Astrocyte of the spinal cord (primary cell): ENCODE data around the gene DCTN2.
"Not testable (repeated sequence)": the region's sequence is repeated elsewhere in the genome, so short reads cannot be mapped to it uniquely, and the experiment has no call there.

ENCODE experiments used
- DNase-seq: peaks from one replicate; pipeline ENCODE4 v3.0.0; 2011; ENCODE audit warnings: low read depth, low spot score
- H3K4me3 ChIP-seq: 2 replicates; pipeline ENCODE4 v1.5.1; 2011; ENCODE audit warnings: low read depth, mild to moderate bottlenecking, low read length, moderate library complexity
- in situ Hi-C: cut with HindIII; loops from 2 replicates; pipeline ENCODE4 v1.10.0; 2017; ENCODE audit warnings: low sequenced_read_pairs
- TF ChIP-seq, protein P1 (sequence below): IDR thresholded peaks from 2 replicates; pipeline ENCODE4 v1.5.1; 2012; ENCODE audit warnings: low read depth, mild to moderate bottlenecking, low read length, inconsistent platforms

Gene DCTN2

DNA sequence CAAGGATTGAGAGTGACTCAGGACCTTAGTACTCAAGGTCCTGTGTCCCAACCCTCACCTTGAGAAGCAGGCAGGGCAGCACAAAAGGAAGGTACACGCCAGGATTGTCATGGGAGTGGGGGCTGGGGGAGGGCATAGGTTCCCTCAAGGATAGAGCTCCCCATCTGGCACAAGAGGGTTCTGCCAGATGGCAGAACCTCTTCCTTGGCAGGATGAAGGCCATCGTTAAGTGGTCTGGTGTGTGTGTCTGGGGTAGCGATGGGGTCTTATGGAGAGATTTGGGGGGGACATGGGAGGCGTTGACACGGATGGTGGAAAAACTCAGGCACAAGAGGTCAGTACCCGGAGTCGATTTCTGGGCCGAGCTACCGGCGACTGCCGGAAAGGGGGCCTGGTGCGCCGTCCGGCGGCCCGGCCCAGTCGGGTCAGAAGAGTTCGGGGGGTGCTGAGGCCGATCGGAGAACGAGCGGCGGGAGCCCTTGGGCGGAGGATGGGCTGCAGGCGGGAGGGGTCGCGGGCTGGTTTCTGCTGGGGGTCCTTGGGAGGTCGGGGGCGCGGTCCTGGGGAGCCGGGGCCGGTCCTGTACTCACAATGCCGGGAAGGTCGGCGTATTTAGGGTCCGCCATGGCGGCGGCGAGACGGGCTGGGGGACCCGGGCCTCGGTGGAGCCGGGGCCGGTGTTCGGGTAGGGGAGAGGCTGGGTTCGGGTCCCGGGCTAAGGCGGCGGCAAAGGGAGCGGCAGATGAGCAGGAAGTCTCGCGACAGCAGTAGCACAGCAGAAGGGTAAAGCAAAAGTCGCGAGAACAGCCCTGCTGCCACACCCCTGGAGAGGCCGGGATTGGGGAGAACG is at the start of gene DCTN2:
Gene DCTN2 (minus strand): TSS at position 755 of the 850 bp plus-strand sequence. CDS start 129 bp downstream, at position 626.
- in situ Hi-C loops: no loop called here
- H3K4me3 ChIP-seq: peak within 1 kb of the TSS; percentile 84
- TF ChIP-seq, protein P1, sequence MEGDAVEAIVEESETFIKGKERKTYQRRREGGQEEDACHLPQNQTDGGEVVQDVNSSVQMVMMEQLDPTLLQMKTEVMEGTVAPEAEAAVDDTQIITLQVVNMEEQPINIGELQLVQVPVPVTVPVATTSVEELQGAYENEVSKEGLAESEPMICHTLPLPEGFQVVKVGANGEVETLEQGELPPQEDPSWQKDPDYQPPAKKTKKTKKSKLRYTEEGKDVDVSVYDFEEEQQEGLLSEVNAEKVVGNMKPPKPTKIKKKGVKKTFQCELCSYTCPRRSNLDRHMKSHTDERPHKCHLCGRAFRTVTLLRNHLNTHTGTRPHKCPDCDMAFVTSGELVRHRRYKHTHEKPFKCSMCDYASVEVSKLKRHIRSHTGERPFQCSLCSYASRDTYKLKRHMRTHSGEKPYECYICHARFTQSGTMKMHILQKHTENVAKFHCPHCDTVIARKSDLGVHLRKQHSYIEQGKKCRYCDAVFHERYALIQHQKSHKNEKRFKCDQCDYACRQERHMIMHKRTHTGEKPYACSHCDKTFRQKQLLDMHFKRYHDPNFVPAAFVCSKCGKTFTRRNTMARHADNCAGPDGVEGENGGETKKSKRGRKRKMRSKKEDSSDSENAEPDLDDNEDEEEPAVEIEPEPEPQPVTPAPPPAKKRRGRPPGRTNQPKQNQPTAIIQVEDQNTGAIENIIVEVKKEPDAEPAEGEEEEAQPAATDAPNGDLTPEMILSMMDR: peak; percentile 15
- DNase-seq: peak; percentile 95

DNA sequence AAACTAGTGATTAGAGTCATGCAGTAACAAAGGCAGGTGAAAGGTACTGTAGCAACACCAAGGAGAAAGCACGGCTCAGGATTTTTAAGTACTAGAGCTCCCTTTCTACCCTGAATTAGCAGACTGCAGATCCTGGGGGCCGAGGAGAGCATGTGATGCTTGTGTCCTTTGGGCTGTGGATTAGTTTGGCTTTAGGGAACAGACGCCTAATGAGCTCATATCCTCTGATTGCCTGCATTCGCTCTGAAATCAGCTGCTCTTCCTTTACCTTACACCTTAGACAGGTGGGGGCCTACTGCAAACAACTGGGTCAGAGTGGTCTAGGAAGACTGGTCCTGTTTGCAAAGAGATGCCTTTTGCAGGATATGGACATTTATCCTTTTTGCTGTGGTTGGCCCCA is 46.2 kb upstream of the DCTN2 start:
- H3K4me3 ChIP-seq: no peak overlapping the region
- DNase-seq: no peak
- in situ Hi-C loops: no loop called here
- TF ChIP-seq, protein P1: no peak

DNA sequence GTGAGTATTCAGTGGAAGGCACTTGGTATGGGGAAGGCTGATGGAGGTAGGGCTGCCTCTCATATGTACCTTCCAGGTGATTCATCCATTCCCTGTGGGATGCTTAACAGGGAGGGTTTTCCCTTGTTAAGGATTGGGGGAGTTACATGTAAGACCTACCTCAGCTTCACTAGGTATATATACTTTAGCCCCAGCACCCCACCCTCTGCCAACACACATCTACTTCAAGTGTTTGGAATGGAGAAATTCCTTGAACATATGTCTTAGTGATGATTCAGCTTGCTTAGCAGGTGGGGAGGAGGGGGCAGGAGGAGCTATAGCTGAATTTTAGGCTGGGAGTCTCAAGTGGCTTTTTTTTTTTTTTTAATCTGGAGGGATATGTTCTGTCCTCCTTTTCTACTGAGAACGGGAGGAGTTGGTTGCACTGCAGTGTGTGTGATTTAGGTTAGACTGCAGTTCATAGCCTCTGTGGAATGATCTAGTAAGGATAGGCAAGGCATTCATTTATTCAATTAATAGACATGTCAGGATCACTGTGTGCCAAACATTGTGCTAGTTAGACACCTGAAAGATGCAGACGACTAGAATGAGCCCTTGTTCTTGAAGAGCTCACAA is 45.7 kb upstream of the DCTN2 start:
- DNase-seq: no peak
- in situ Hi-C loops: no loop called here
- TF ChIP-seq, protein P1: no peak
- no peak overlapping the region for H3K4me3 ChIP-seq

DNA sequence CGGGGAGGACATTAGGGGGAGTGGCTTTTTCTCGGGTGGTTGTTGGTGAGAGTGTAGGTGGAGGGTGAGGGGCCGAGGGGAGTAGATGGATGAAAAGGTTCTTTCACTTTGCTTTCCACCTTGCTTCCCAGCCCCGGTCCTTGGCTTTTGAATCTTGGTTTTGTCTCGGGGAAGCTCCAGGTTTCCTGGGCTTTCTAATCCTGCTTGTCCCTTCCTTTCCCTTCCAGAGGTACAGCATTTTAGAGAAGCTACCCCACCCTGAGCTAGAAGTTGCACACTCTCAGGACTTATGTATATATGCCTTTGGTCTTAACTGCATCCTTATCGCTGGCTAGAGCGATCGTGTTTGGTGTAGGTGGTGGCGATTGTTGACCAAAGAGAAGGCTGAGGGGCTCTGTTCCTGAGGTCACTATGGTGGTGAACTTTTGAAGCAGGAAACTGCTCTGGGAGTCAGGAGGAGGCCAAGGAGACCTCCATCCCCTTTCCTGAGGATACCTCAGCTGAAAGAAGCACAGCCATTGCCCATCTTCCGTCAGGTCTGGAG is 44.9 kb upstream of the DCTN2 start:
- H3K4me3 ChIP-seq: peak overlapping the region; percentile 91
- no peak for DNase-seq
- TF ChIP-seq, protein P1: no peak
- in situ Hi-C loops: no loop called here

DNA sequence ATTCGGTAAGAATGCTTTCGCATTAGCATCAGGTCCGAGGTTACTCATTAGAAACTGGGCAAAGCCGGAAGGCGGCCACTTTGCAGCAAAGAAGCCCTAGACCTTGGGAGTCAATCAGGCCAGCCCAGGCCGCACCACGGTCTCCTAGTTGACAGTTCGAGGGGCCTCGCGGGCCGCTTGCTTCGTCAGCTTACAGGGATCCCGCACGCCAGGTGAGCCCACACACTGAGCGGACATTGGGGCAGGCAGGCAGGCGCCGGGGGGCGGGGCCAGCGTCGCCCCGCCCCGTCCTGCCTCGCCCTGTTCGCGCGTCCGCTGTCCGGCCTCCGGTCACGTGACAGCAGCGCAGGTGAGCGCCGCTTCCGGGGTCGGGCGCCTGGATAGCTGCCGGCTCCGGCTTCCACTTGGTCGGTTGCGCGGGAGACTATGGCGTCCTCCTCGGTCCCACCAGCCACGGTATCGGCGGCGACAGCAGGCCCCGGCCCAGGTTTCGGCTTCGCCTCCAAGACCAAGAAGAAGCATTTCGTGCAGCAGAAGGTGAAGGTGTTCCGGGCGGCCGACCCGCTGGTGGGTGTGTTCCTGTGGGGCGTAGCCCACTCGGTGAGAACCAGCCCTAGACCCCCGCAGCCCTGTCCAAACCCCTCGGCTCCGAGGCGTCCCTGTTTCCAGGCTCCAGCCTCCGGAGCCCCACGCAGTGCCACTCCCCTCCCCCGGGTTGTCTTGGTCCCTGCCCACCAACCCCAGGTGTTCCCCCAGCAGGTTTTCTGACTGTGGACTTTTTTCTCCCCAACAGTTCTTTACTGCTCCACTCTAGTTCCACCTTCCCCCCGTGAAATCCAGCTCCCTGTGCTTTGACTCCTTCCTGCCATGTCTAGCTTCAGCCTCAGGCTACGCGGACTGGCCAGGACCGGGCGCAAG is 44.1 kb upstream of the DCTN2 start, which contains the start of gene PIP4K2C:
Gene PIP4K2C (plus strand): TSS at position 329 of the 918 bp plus-strand sequence. CDS start 98 bp downstream, at position 427.
- DNase-seq: peak; percentile 40
- TF ChIP-seq, protein P1: no peak
- peak within 1 kb of the TSS; percentile 91 for H3K4me3 ChIP-seq
- in situ Hi-C loops: no loop called here

DNA sequence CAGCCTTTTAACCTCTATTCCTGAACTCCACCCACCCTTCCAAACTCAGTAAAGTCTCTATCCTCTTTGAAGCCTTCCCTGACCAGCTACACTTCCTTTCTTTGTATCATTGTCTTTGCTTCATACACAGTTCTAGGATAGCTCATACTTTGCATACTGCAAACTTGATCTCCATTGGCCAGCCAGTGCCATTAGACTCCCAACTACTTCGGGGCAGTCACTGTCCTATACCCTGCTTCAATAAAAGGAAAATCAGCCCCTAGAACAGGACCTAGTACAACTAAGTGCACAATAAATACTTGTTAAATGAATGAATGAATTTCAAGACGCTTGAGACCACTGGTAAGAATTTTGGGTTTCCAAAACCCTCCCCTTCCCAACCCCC is 43.5 kb upstream of the DCTN2 start:
- in situ Hi-C loops: no loop called here
- peak overlapping the region; percentile 91 for H3K4me3 ChIP-seq
- DNase-seq: no peak
- TF ChIP-seq, protein P1: no peak

DNA sequence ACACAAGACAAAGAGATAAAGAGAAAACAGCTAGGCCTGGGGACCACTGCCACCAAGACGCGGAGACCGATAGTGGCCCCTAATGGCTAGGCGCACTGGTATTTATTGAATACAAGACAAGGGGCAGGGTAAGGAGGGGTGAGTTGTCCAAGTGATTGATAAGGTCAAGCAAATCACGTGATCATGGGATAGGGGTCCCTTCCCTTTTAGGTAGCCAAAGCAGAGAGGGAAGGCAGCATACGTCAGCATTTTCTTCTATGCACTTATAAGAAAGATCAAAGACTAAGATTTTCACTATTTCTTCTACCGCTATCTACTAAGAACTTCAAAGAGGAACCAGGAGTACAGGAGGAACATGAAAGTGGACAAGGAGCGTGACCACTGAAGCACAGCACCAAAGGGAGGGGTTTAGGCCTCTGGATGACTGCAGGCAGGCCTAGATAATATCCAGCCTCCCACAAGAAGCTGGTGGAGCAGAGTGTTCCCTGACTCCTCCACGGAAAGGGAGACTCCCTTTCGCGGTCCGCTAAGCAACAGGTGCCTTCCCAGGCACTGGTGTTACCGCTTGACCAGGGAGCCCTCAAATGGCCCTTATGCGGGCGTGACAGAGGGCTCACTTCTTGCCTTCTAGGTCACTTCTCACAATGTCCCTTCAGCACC is 42.1 kb upstream of the DCTN2 start:
- in situ Hi-C loops, H3K4me3 ChIP-seq, DNase-seq: not testable (repeated sequence)
